ENCODE measurements around the gene KRT82.
"Not testable (repeated sequence)": the region's sequence is repeated elsewhere in the genome, so short reads cannot be mapped to it uniquely, and the experiment has no call there.

KRT82 gene

GRCh38 chr12:52413202-52413601 lies 7.1 kb upstream of the KRT82 start:
- no peak overlapping the region for H3K4me3 ChIP-seq (ENCODE audit: control insufficient read depth, low read depth, low read length)
- no peak for DNase-seq (ENCODE audit: low read depth)
- no peak for TF ChIP-seq CTCF (conservative IDR thresholded peaks at IDR 0.05; ENCODE audit: control insufficient read depth, insufficient read depth, low read depth, low read length)

DNA sequence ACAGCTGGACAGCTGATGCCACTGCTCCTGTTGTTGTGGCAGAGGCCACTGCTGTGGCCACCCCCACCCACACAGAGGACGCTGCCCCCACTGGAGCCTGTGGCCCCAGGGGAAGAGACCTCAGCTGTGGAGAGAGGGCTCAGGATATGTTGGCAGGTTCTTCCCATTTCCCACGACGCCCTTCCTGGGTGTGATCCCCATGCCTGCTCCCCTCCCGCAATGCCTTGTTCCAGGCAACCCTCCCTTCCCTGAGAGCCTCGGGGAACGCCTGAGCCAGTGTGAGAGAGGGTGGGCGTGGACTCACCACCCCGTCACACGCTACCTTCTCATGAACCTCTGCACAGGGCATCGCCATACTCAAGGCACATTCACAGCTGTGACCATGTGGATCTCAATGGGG lies 5.7 kb upstream of the KRT82 start:
- no peak for DNase-seq (ENCODE audit: low read depth)
- no peak overlapping the region for H3K4me3 ChIP-seq (ENCODE audit: control insufficient read depth, low read depth, low read length)
- no peak for TF ChIP-seq CTCF (conservative IDR thresholded peaks at IDR 0.05; ENCODE audit: control insufficient read depth, insufficient read depth, low read depth, low read length)

- H3K4me3 ChIP-seq (ENCODE audit: control insufficient read depth, low read depth, low read length); DNase-seq (ENCODE audit: low read depth): not testable (repeated sequence)
Measured at GRCh38 chr12:52410589-52411248, 4.6 kb upstream of the KRT82 start.

GRCh38 chr12:52407918-52408317 lies 1.8 kb upstream of the KRT82 start:
- H3K4me3 ChIP-seq (ENCODE audit: control insufficient read depth, low read depth, low read length) = no peak overlapping the region
- DNase-seq (ENCODE audit: low read depth) = no peak
- peak; percentile 8 for TF ChIP-seq CTCF (conservative IDR thresholded peaks at IDR 0.05; ENCODE audit: control insufficient read depth, insufficient read depth, low read depth, low read length)

- no peak for DNase-seq (ENCODE audit: low read depth)
- H3K4me3 ChIP-seq (ENCODE audit: control insufficient read depth, low read depth, low read length) = no peak overlapping the region
- TF ChIP-seq CTCF (conservative IDR thresholded peaks at IDR 0.05; ENCODE audit: control insufficient read depth, insufficient read depth, low read depth, low read length) = no peak
Measured at GRCh38 chr12:52404951-52405350, 1.2 kb downstream of the KRT82 start.

- TF ChIP-seq CTCF (conservative IDR thresholded peaks at IDR 0.05; ENCODE audit: control insufficient read depth, insufficient read depth, low read depth, low read length) = no peak
- no peak for DNase-seq (ENCODE audit: low read depth)
Measured at GRCh38 chr12:52403561-52403960, 2.6 kb downstream of the KRT82 start.

GRCh38 chr12:52402873-52403540 lies 3.1 kb downstream of the KRT82 start:
- no peak for TF ChIP-seq CTCF (conservative IDR thresholded peaks at IDR 0.05; ENCODE audit: control insufficient read depth, insufficient read depth, low read depth, low read length)
- no peak for DNase-seq (ENCODE audit: low read depth)
- no peak overlapping the region for H3K4me3 ChIP-seq (ENCODE audit: control insufficient read depth, low read depth, low read length)

More at GRCh38 chr12:52403561-52403960, 2.6 kb downstream of the KRT82 start:
- H3K4me3 ChIP-seq (ENCODE audit: control insufficient read depth, low read depth, low read length) = no peak overlapping the region

All from fibroblast of mammary gland (primary cell).